NOMO-1 treated with DMSO at 0.1 percent for 48 hours (cell line): ENCODE measurements around the gene ENDOG.

Experiments
- DNase-seq: peaks from one replicate; lab custom pipeline; 2025; ENCODE audit not compliant: unreplicated experiment; lab: John Stamatoyannopoulos, UW

Gene ENDOG

DNA sequence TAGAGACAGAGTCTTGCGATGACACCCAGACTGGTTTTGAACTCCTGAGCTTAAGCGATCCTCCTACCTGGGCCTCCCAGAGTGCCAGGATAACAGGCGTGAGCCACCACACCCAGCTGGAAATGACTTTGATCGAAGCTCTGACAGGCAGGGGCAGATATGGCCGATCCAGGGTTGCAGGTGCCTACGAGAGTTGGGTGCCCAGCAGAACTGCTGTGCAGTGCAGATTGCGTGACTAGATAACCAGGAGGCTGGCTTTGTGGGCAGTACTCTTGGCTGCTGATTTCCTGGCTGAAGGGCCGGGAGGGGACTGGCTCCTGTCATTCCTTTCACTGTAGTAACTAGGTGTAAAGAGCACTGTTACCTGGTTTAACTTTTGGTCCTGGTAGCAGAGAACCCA, 19.4 kb upstream of the ENDOG start:
- DNase-seq: no peak

DNA sequence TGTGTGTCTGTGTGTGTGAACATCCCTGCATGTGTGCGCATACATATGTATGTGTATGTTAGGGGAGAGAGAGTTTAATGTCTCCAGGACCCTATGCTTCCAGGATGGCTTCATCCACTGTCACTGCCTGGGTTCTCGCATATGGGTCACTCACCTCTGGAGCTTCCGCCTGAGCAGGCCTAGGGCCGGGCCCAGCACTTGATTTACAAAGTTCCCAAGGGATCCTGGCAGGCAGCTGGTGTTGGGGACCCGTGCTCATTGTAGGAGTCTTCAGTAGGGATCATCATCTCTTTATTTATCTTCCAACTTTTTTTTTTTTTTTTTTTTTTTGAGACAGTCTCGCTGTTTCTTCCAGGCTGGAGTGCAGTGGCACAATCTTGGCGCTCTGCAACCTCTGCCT, 18.2 kb upstream of the ENDOG start:
- DNase-seq: no peak

DNA sequence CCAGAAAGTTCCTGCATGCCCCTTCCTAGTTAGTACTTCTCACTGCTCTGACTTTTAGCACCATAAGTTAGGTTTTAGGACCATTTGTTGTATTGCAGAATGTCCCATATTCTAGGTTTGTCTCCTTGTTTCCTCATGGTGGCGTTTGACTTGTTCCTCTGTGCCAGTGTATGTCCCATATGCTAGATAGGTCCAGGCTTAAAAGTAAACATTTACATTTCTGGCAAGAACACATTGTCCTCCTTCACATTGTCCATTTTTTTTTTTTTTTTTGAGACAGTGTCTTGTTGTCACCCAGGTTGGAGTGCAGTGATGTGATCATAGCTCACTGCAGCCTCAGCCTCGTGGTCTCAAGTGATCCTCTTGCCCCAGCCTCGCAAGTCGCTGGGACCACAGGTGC, 15.8 kb upstream of the ENDOG start:
- DNase-seq: no peak

DNA sequence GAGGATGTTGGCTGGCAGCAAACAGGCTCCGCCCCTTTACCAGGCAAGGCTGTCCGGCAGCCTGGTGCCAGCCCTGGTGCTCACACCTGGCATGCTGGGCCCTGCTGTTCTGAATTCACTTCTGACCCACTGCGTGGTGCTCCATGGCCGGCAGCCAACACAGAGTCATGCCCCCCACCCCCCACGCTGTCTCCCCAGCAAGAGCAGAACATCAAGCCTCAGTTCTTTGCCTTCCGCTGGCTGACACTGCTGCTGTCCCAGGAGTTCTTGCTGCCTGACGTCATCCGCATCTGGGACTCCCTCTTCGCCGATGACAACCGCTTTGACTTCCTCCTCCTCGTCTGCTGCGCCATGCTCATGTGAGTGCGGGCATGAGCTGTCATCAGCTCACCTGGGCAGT, 12.6 kb upstream of the ENDOG start:
- DNase-seq: no peak

DNA sequence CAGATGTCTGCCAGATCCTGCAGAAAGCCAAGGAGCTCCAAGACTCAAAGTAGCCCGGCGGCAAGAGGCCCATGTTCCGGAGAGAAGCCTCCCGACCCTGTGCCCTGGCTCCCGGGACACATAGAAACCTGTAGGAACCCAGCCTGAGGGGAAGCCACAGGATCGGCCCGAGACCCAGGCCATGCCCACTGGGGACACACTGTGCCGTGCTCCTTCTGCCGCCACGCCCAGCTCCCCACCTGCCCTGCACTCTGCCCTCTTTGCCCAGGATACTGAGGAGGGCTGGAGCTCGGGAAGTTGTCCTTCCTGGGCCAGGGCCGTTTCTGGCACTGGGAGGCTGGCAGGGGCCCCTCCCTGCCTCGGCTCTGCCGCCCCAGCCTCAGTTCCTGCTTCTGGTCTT, 10.5 kb upstream of the ENDOG start:
- DNase-seq: no peak

DNA sequence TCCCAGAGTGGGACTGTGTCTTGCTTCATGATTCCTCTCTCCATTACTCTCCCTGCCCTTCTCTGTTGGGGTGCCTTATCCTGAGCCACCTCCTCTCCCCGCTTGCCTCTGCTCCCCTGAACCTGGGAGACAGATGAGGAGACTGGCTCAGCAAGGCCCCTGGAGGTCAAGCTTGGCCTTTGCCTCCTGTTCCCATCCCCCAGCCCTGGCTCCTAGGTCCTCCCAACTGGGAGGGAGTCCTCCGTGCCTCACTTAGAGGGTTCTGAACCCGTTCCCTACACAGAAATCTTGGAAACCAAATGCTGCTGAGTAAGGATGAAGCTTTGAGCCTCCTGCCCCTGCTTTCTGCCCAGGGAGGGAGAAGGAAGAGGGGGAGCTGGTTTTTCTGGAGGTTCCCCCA, 9.8 kb upstream of the ENDOG start:
- no peak for DNase-seq

DNA sequence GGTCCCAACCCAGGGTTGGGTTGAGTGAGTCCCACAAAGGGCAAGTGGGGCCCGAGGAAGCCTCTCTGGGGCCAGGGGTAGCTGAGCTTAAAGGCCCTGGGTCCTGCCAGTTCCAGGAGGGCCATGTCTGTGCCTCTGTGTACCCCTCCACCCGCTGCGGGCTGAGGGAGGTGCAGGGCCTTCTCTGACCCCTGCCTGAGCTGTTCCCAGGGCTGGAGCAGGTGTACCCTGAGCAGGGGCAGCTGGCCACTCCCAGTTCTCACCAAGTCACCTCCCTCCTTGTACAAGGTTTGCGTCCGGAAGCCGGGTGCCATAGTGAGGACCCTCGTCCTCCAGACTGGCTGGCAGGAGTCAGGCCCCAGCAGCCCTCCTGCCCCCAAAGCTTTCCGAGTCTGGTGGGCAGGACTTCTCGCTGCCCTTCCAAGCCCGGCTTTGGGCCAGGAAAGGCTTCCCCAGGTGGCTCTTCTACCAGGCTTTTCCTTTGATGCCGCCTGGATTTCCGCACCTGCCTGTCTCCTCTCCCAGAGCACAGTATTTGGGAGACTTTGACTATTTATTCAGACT, 9.2 kb upstream of the ENDOG start:
- no peak for DNase-seq

DNA sequence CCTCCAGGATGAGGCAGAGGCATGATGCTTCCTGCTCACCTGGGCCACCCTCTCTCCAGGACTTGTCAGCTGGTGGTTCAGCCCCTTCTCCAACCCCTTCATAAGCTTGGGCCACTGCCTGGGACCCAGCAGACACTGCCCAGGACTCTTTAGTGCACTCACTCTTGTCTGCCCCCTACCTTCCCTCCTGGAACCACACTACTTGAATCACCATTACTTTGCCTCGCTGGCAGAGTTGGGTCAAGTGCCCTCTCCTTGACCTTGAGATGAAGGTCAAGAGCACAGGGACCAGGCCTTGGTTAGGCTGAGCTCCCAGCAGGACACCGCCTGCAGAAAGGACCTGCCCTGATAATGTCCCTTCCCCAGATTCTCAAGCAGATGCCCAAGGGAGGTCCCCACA, 8.5 kb upstream of the ENDOG start:
- DNase-seq: no peak

DNA sequence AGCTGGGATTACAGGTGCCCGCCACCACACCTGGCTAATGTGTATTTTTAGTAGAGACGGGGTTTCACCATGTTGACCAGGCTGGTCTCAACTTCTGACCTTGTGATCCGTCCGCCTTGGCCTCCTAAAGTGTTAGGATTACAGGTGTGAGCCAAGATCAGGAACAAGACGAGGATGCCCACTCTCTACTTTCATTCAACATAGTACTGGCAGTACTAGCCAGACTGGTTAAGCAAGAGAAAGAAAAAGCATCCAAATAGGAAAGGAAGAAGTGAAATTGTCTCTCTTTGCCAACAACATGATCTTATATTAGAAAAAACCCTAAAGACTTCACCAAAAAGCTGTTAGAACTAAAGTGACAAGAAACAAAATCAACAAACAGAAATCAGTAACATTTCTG, 7.4 kb upstream of the ENDOG start:
- no peak for DNase-seq

DNA sequence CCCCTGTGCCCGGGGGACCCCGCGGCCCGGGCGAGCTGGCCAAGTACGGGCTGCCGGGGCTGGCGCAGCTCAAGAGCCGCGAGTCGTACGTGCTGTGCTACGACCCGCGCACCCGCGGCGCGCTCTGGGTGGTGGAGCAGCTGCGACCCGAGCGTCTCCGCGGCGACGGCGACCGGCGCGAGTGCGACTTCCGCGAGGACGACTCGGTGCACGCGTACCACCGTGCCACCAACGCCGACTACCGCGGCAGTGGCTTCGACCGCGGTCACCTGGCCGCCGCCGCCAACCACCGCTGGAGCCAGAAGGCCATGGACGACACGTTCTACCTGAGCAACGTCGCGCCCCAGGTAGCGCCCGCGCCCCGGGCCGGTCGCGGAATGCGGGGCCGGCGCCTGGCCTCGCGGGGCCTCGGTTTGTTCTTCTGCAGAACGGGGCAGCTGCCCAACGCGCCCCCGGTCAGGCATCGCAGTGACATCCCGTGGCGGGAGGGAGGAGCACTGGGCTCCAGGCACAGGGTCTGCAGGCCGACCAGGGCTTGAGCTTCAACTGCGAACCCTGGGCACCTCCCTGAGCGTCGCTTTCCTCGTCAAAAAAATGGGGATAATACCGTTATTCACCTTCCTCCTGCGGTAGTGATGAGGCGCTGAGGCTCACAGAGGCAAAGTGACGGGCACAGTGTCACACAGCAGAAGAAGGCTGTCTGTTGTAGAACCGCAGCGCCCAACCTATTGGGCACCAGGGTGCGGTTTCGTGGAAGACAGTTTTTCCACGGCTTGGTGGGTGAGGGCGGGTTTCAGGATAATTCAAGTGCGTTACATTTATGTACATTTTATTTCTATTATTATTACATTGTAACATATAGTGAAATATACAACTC, 777 bp downstream of the ENDOG start:
- DNase-seq: no peak

DNA sequence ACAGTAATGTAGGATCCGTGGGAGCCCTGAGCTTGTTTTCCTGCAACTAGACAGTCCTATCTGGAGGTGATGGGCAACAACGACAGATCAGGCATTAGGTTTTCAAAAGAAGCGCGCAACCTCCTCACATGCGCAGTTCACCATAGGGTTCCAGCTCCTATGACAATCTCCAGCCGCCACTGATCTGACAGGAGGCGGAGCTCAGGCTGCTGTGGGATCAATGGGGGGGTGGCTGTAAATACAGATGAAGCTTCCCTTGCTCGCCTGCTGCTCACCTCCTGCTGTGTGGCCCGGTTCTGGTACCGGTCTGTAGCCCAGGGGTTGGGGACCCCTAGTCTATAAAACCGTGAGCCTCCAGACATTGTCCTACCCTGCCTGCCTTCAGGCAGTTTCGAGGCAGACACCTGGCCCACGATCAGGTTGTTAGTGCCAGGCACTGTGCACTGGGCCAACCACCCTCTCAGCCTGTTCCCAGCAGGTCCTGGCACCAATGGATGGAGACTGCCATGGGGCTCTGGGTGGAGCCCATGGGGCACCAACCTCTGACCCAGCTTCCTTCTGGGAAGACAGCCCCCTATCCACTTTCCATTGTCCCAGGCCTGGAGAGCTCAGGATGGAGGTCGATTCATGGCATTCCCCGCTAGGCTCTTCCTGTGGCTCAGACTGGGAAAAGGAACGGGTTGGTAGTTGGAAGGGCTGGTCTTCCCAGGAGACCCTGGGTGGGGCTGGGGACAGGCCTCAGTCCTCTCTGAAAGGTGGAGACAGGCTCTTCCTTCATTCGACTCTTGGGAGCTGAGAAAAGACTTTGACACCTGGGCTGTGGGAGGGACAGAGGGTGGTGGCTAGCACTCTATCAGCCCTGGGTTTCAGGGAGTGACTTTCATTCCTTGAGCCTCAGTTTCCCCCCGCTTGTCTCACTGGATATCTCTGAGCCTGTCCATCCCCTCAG, 1.7 kb downstream of the ENDOG start:
- DNase-seq: no peak

DNA sequence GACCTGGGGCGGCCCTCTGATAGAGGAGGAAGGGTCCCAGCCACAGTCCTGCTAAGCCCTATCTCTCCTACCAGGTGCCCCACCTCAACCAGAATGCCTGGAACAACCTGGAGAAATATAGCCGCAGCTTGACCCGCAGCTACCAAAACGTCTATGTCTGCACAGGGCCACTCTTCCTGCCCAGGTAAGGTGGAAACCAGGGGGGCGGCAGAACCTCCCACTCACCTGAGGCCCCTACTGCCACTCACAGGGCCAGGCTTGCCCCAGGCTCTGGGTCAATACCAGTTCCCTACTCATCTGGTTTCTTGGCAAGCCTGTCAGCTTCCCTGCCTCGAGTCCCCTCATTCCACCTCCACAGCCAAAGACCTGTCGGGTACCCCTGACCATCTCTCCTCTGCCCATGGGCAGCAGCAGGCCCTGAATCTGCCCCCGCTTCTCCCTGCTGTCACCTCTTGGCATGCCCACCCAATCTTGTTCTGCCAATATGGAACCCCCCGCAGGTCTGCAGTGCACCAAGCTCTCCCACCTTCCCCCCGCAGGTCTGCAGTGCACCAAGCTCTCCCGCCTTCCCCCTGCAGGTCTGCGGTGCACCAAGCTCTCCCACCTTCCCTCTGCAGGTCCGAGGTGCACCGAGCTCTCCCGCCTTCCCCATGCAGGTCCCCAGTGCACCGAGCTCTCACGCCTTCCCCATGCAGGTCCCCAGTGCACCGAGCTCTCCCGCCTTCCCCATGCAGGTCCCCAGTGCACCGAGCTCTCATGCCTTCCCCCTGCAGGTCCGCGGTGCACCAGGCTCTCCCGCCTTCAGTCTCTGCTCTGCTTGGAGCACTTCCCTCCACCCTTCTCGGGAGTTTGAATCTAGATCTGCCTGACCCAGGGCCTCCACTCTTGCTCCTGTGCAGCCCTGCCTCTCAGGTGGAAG, 2.6 kb downstream of the ENDOG start:
- no peak for DNase-seq

DNA sequence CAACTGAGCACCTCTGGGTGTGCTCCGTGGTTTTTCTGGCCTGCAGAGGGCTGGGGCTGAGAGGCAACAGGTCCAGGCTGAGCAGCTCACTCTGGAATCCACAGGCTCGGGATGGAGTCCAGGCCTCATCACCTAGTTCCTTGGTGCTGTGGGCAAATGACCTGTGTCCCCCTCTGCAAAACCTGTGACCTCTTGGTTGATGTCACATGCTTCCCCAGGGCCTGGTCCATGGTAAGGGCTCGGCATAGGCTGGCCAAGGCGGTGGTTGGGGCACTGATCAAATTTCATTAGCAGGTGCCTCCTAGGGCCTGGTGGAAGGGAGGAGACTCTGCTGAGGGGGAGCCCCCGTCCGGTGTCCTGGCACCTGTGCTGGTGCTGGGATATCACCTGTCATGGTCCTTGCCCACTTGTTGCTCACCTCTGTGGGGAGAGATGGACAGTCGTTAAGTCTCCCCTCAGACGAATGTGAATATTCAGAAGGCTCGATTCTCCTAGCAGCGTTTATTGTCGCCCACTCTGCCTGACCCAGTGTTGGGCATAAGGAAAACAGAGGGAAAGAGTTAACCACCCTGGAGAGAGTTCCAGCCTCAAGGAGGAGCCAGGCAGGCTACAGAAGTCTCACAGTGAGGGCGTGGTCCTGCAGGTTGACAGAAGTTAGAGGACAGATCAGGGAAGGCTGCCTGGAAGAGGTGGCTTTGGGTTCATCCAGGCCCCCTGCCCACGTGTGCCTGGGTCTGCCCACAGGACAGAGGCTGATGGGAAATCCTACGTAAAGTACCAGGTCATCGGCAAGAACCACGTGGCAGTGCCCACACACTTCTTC, 3.5 kb downstream of the ENDOG start:
- no peak for DNase-seq

DNA sequence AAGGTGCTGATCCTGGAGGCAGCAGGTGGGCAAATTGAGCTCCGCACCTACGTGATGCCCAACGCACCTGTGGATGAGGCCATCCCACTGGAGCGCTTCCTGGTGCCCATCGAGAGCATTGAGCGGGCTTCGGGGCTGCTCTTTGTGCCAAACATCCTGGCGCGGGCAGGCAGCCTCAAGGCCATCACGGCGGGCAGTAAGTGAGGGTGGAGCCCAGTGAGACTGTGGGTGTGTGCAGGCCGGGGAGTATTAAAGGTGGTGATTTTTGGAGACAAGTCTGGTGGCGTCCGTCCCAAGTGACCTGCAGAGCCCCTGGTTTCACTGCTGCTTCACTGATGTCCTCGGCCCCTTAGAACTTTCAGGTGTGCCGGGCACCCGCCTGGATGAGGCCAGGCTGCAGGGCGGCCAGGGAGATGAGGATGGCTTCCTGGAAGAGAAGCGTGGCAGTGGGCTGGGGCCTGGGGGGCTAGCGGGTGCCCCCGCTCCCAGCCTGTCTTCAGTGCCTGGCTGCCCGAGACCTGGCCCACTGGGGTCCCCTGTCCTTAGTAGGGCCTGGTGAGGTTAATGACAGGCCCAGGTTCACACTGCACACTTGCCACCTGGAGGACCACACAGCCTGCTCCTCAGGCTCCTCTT, 4.2 kb downstream of the ENDOG start:
- no peak for DNase-seq

DNA sequence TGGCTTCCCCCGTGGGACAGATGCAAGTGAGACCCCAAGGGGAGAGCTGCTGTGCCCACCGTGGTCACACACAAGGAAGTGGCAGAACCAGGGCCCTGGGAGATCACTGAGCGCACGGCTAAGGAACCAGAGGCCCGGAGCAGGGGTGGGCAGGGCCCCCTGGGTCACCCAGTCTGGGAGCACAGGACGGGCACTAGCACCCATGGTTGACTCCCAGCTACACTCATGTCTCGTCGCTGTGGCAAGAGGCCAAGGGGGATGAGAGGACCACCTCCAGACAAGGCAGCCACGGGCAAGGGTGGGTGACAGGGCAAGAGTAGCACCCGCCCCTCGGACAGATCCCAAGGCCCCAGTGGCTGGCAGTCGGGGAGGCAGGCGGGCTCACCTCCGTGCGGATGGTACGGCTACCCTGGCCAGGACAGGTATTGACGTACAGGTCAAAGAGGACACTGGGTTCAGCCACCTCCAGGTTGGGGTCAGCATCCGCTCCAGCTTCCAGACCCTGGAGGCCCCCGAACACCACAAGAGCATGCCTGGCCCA, 5.1 kb downstream of the ENDOG start:
- DNase-seq: no peak

DNA sequence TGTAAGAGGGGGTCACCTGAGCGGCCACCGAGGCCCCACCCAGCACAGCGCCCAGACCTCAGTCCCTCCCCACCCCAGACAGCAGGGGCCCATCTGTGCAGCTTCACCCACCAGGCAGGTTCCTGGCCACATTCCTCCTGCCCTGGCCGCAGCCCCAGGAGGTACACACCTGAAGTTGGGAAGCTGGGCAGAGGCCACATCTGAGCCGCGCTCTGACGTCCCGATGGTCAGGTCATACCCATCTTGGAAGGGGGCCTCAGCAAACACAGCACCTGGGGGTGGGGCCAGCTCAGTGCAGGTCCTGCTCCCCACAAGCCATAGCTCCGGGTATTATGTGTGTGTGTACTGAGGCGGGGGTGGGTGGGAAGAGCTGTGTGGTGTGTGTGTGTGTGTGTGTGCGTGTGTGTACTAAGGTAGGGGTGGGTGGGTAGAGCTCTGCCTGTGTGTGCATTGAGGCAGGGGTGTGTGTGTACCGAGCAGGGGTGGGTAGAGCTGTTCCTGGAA, 5.7 kb downstream of the ENDOG start:
- DNase-seq: no peak

DNA sequence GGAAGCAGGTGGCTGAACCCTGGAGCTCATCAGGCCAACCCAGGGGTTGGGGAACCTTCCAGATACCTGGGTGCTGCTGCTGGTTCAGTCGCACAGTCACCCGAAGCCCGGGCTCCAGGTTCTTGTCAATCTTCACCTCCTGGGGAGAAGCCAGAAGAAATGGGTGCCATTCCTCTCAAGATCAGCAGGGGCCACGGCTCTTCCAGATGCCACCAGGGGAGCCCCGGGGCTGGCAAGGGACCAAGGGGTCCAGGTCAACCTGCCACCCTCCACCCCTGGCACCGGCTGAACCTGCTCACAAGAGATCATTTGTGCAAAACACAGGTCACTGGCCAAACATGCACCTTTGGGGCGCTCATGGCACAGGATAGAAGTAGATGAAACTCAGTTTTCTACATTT, 6.6 kb downstream of the ENDOG start:
- DNase-seq: no peak

DNA sequence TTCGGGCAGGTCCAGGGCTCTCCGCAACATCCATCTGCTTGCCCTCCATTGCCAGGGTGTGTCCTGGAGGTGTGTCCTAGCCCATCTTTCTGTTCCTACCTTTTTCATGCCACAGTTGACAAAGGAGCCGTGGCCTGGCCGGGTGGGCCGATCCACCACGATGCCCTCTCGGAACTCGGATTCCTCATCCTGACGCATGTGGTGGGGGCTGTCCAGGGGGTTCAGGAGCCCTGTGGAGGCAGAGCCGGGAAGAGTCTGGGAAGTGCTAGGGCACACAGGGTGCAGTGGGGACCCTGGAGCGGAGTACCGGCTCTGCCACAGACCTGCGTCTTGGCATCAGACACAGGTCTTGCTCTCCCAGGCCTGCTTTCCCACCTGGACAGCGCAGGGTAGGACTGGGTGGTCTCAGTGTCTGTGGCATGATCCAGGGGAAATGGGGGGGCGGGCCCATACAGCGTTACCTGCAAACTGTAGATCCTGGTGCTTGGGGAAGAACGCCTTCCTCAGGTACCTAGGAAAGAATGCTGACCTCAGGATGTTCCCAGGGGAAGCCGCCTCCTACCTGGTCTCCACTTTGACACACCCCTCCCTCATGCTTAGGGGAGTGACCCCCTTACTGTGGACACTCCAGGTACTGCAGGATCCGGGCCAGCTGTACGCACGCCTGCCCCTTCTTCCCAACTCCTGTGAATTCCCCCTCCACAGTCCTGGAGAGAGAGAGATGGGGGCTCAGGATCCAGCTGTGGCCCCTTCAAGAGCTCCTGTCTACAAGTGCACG, 7.8 kb downstream of the ENDOG start:
- DNase-seq: no peak
